ENCODE data around the gene NUMB. TPM values are rescaled to one million over a fixed set of nuclear protein-coding genes. Genes with fewer than 3 reads are reported as not detected.

Gene NUMB
- total and polyA plus RNA-seq, 2 of the 13 experiments (the other 11 are each of a cell fraction or from before 2014, with no cell fraction given), result 20.3 to 71.1 TPM

- H3K79me2 ChIP-seq (ENCODE audit: insufficient read depth, low read length), result peaks cover 55% of the 10 kb centered on the region
- H3K9me3 ChIP-seq (ENCODE audit: low read length), result no peaks in the 10 kb centered on the region
- no peak overlapping the region for H3K4me2 ChIP-seq (ENCODE audit: low read depth, low read length)
- peaks cover 4% of the 10 kb centered on the region; the same call in 1 of the 2 replicates for H4K20me1 ChIP-seq (ENCODE audit: insufficient read depth, low read length)
- 97% methylated on average over 5 of the region's 5 CpGs for WGBS (ENCODE audit: low lambda C conversion rate)
- 0 out of 5 replicates have a peak, but pooled peaks cover 0 to 6% of the 10 kb centered on the region in 2 experiments for H3K36me3 ChIP-seq (replicated peaks in 1 of 2; ENCODE audit: control insufficient read depth in 1 of 2, insufficient read depth in 2 of 2, low read length in 2 of 2)
- H3K9ac ChIP-seq (ENCODE audit: insufficient read depth, low read depth, low read length), result no peak overlapping the region
- no peak overlapping the region for H3K4me3 ChIP-seq (replicated peaks in 1 of 3; ENCODE audit: insufficient read depth in 1 of 3, low read depth in 2 of 3, low read length in 3 of 3)
- FAIRE-seq (no peak), DNase-seq (ENCODE audit: low spot score) (no peak), ATAC-seq (no peak)
- peaks cover 72% of the 10 kb centered on the region for H3K4me1 ChIP-seq (ENCODE audit: insufficient read depth, low read length)
- H3K27me3 ChIP-seq (ENCODE audit: control insufficient read depth in 1 of 2, insufficient read depth in 2 of 2, low read length in 2 of 2), result no peaks in the 10 kb centered on the region
- no peak overlapping the region for H2AFZ ChIP-seq (ENCODE audit: low read length)
- POLR2A ChIA-PET, result interaction anchor here (1.7 kb wide), 1 partner anchor 31 kb away, joined by 6 read pairs; the partner anchor contains the start of gene NUMB
- CTCF ChIA-PET (ENCODE audit: low intra/inter-chr PET ratio, low total read pairs), result no interaction called here
- BruUV-seq (replicated peaks), result no TSS peak
- in situ Hi-C loops (cut with HindIII; ENCODE audit: extremely low pct_ligation_motif_present, low pct_unique_long_range_greater_than_20kb), result no loop called here
- intact Hi-C loops (cut with micrococcal nuclease; ENCODE audit: unreplicated experiment), result no loop called here
- H3K27ac ChIP-seq (ENCODE audit: extremely low read length, insufficient read depth, low read length), result peak overlapping the region; percentile 79
- TF ChIP-seq ZNF770 (CRISPR knock-in tag; IDR thresholded peaks at IDR 0.05) (0 out of 2 replicates have a peak, but pooled peaks have one; percentile 4), ZNF749 (CRISPR knock-in tag; IDR thresholded peaks at IDR 0.05; ENCODE audit: borderline replicate concordance) (no peak)
These were observed 31.5 kb downstream of the NUMB start for GRCh38 chr14:73426877-73427276.

GRCh38 chr14:73424453-73424852 is 33.9 kb downstream of the NUMB start:
- TF ChIP-seq ZNF678 (CRISPR knock-in tag; IDR thresholded peaks at IDR 0.05) (no peak), MTERF4 (CRISPR knock-in tag; IDR thresholded peaks at IDR 0.05) (no peak), HMG20B (CRISPR knock-in tag; conservative IDR thresholded peaks at IDR 0.05) (no peak), CREB3 (CRISPR knock-in tag; IDR thresholded peaks at IDR 0.05) (no peak), TARDBP (CRISPR knock-in tag; IDR thresholded peaks at IDR 0.05) (no peak), RBFOX2 (IDR thresholded peaks at IDR 0.05; ENCODE audit: low read depth, low read length) (no peak), ZNF576 (CRISPR knock-in tag; IDR thresholded peaks at IDR 0.05) (no peak), ZXDC (CRISPR knock-in tag; IDR thresholded peaks at IDR 0.05) (no peak)
- H3K27ac ChIP-seq (ENCODE audit: extremely low read length, insufficient read depth, low read length), result no peak overlapping the region
- H3K9ac ChIP-seq (ENCODE audit: insufficient read depth, low read depth, low read length), result no peak overlapping the region
- 0 out of 5 replicates have a peak, but pooled peaks cover 1 to 6% of the 10 kb centered on the region in 2 experiments for H3K36me3 ChIP-seq (replicated peaks in 1 of 2; ENCODE audit: control insufficient read depth in 1 of 2, insufficient read depth in 2 of 2, low read length in 2 of 2)
- H3K4me2 ChIP-seq (ENCODE audit: low read depth, low read length), result no peak overlapping the region
- H3K4me3 ChIP-seq (replicated peaks in 1 of 3; ENCODE audit: insufficient read depth in 1 of 3, low read depth in 2 of 3, low read length in 3 of 3), result no peak overlapping the region
- DNase-seq (ENCODE audit: low spot score) (no peak), ATAC-seq (no peak), FAIRE-seq (no peak)
- H3K79me2 ChIP-seq (ENCODE audit: insufficient read depth, low read length), result peaks cover 72% of the 10 kb centered on the region
- in situ Hi-C loops (cut with HindIII; ENCODE audit: extremely low pct_ligation_motif_present, low pct_unique_long_range_greater_than_20kb) (no loop called here), intact Hi-C loops (cut with micrococcal nuclease; ENCODE audit: unreplicated experiment) (no loop called here)
- H2AFZ ChIP-seq (ENCODE audit: low read length), result no peak overlapping the region
- 88% methylated on average over 3 of the region's 3 CpGs for WGBS (ENCODE audit: low lambda C conversion rate)
- peaks cover 59% of the 10 kb centered on the region for H3K4me1 ChIP-seq (ENCODE audit: insufficient read depth, low read length)
- H3K9me3 ChIP-seq (ENCODE audit: low read length), result no peaks in the 10 kb centered on the region
- ChIA-PET CTCF (ENCODE audit: low intra/inter-chr PET ratio, low total read pairs) (no interaction called here), POLR2A (no interaction called here)
- H3K27me3 ChIP-seq (ENCODE audit: control insufficient read depth in 1 of 2, insufficient read depth in 2 of 2, low read length in 2 of 2), result no peaks in the 10 kb centered on the region
- no TSS peak for BruUV-seq (replicated peaks)
- peaks cover 4% of the 10 kb centered on the region; the same call in 1 of the 2 replicates for H4K20me1 ChIP-seq (ENCODE audit: insufficient read depth, low read length)
